Uterus (tissue), 4 donors: ENCODE results near the gene KCNMB2. TPM values are rescaled to one million over a fixed set of nuclear protein-coding genes. Genes with fewer than 3 reads are reported as not detected.

Experiments
- DNase-seq, 2 donors: peaks; one replicate each; pipeline ENCODE4 v3.0.0-alpha.2; 2019 to 2020
- H3K27ac ChIP-seq, 2 donors: fragments of 200-600 bp; sonication (generic); 1 replicate in 1 of 2; 2 replicates in 1 of 2; pipeline ENCODE4 v1.5.1; 2016 to 2018
- H3K27me3 ChIP-seq, 2 donors: fragments of 200-600 bp; sonication (generic); one replicate each; pipeline ENCODE4 v1.5.1; 2018 to 2019; ENCODE audit warnings: control low read depth in 1 of 2
- H3K36me3 ChIP-seq, 2 donors: fragments of 200-600 bp; sonication (generic); one replicate each; pipeline ENCODE4 v1.5.1; 2019; ENCODE audit warnings: control low read depth in 1 of 2
- H3K4me1 ChIP-seq, 2 donors: fragments of 200-600 bp; sonication (generic); one replicate each; pipeline ENCODE4 v1.5.1; 2018 to 2019; ENCODE audit warnings: control low read depth in 1 of 2
- H3K4me3 ChIP-seq, 2 donors: fragments of 200-600 bp; sonication (generic); 1 replicate in 1 of 2; 2 replicates in 1 of 2; pipeline ENCODE4 v1.5.1; 2018 to 2019; ENCODE audit warnings: mild to moderate bottlenecking in 1 of 2
- H3K9me3 ChIP-seq, 2 donors: fragments of 200-600 bp; sonication (generic); one replicate each; pipeline ENCODE4 v1.5.1; 2019; ENCODE audit warnings: control low read depth in 1 of 2
- CTCF ChIP-seq, 4 experiments: fragments of 200-600 bp in 2 of 4; fragments of 450-650 bp in 2 of 4; sonication (generic) in 2 of 4; IDR thresholded peaks; one replicate each; pipeline ENCODE4 v1.5.1; 2016 to 2019; ENCODE audit warnings: antibody characterized with exemption in 4 of 4, mild to moderate bottlenecking in 2 of 4, moderate library complexity in 1 of 4
- POLR2A ChIP-seq, 2 donors: fragments of 450-650 bp; IDR thresholded peaks; one replicate each; pipeline ENCODE4 v1.6.1; 2016; ENCODE audit warnings: antibody characterized with exemption in 2 of 2, mild to moderate bottlenecking in 1 of 2, moderate library complexity in 1 of 2
- intact Hi-C: fragments of 100-400 bp; cut with DNase I; formaldehyde crosslinking; loops from one replicate; pipeline ENCODE4 v1.15.1; 2023; ENCODE audit warnings: low total_unique reads
- total RNA-seq, 4 donors: library from RNA; depleted of rRNA in 3 of 4; stranded (reverse); fragments of >200 nt in 3 of 4; gene quantifications; one replicate each; pipeline versions ENCODE4 v1.1.0 to v1.2.4, GENCODE V29; 2014 to 2023
- donor health status: DM: yes; HTN: yes; CAD: no.

The KCNMB2 gene
- total RNA-seq, 4 donors from 2014 or later, result 0.29 to 12.7 (median 1.4) TPM

GRCh38 chr3:178602856-178603255, 66.6 kb downstream of the KCNMB2 start:
- H3K36me3 ChIP-seq, result no peaks in the 10 kb centered on the region
- DNase-seq, result no peak
- no peak overlapping the region for H3K27ac ChIP-seq
- no peaks in the 10 kb centered on the region for H3K27me3 ChIP-seq
- H3K9me3 ChIP-seq, result no peaks in the 10 kb centered on the region
- H3K4me1 ChIP-seq, result no peaks in the 10 kb centered on the region
- intact Hi-C loops, result no loop called here
- no peak overlapping the region for H3K4me3 ChIP-seq
- TF ChIP-seq POLR2A (IDR thresholded peaks at IDR 0.05) (no peak), CTCF (IDR thresholded peaks at IDR 0.05) (no peak)

- no peaks in the 10 kb centered on the region for H3K27me3 ChIP-seq
- no peak overlapping the region for H3K27ac ChIP-seq
- DNase-seq, result no peak
- H3K4me1 ChIP-seq, result no peaks in the 10 kb centered on the region
- H3K9me3 ChIP-seq, result no peaks in the 10 kb centered on the region
- no peaks in the 10 kb centered on the region for H3K36me3 ChIP-seq
- no peak for TF ChIP-seq CTCF (IDR thresholded peaks at IDR 0.05)
- no peak for TF ChIP-seq POLR2A (IDR thresholded peaks at IDR 0.05)
- H3K4me3 ChIP-seq, result no peak overlapping the region
- intact Hi-C loops, result no loop called here
Measured at GRCh38 chr3:178603735-178604134, 67.5 kb downstream of the KCNMB2 start.

GRCh38 chr3:178618197-178618596, 82.0 kb downstream of the KCNMB2 start:
- H3K27me3 ChIP-seq, result no peaks in the 10 kb centered on the region

GRCh38 chr3:178618896-178619295, 82.7 kb downstream of the KCNMB2 start:
- Histone ChIP-seq H3K4me1 (no peaks in the 10 kb centered on the region), H3K27ac (peak overlapping the region; percentile 34 to 53), H3K36me3 (no peaks in the 10 kb centered on the region), H3K4me3 (peak overlapping the region in 1 of 2 donors; percentile 23), H3K9me3 (no peaks in the 10 kb centered on the region), H3K27me3 (no peaks in the 10 kb centered on the region)
- TF ChIP-seq POLR2A (IDR thresholded peaks at IDR 0.05) (no peak), CTCF (IDR thresholded peaks at IDR 0.05) (no peak)
- intact Hi-C loops, result no loop called here
- DNase-seq, result no peak

More at GRCh38 chr3:178618197-178618596, 82.0 kb downstream of the KCNMB2 start:
- Histone ChIP-seq H3K27ac (peak overlapping the region; percentile 34 to 53), H3K4me3 (peak overlapping the region in 1 of 2 donors; percentile 23), H3K36me3 (no peaks in the 10 kb centered on the region), H3K9me3 (no peaks in the 10 kb centered on the region), H3K4me1 (no peaks in the 10 kb centered on the region)
- no peak for DNase-seq
- intact Hi-C loops, result no loop called here
- TF ChIP-seq POLR2A (IDR thresholded peaks at IDR 0.05) (no peak), CTCF (IDR thresholded peaks at IDR 0.05) (no peak)

- no peak for DNase-seq
- intact Hi-C loops, result no loop called here
- H3K9me3 ChIP-seq, result no peaks in the 10 kb centered on the region
Measured at GRCh38 chr3:178623666-178624255, 87.5 kb downstream of the KCNMB2 start.

More at GRCh38 chr3:178623666-178624255, 87.5 kb downstream of the KCNMB2 start:
- Histone ChIP-seq H3K4me1 (no peaks in the 10 kb centered on the region), H3K4me3 (no peak overlapping the region), H3K27me3 (no peaks in the 10 kb centered on the region), H3K36me3 (no peaks in the 10 kb centered on the region), H3K27ac (no peak overlapping the region)
- TF ChIP-seq CTCF (IDR thresholded peaks at IDR 0.05) (no peak), POLR2A (IDR thresholded peaks at IDR 0.05) (no peak)
